Smooth muscle cell (in vitro differentiated cells): ENCODE results near the gene BABAM1. TPM values are rescaled to one million over a fixed set of nuclear protein-coding genes. Genes with fewer than 3 reads are reported as not detected.
A peak's percentile ranks its signal among the peaks of the same experiment; 100 is the strongest.

Experiments used
- DNase-seq: peaks from one replicate; lab custom pipeline; 2025; ENCODE audit not compliant: unreplicated experiment; lab: John Stamatoyannopoulos, UW
- H2AFZ ChIP-seq: fragments of 200-600 bp; sonication (generic); 2 replicates; pipeline ENCODE4 v1.6.0; 2016; ENCODE audit warnings: antibody characterized with exemption, low read depth, mild to moderate bottlenecking
- H3F3A ChIP-seq: fragments of 200-600 bp; sonication (generic); 2 replicates; pipeline ENCODE4 v1.6.0; 2017; ENCODE audit warnings: antibody characterized with exemption, low read depth
- H3K27ac ChIP-seq: fragments of 200-600 bp; sonication (generic); 2 replicates; pipeline ENCODE4 v1.5.1; 2016; ENCODE audit warnings: low read depth, mild to moderate bottlenecking
- H3K27me3 ChIP-seq: fragments of 200-600 bp; sonication (generic); 2 replicates; pipeline ENCODE4 v1.6.1; 2016; ENCODE audit warnings: low read depth, mild to moderate bottlenecking
- H3K36me3 ChIP-seq: fragments of 200-600 bp; sonication (generic); 2 replicates; pipeline ENCODE4 v1.5.1; 2016; ENCODE audit warnings: low read depth
- H3K4me1 ChIP-seq: fragments of 200-600 bp; sonication (generic); 2 replicates; pipeline ENCODE4 v1.5.1; 2016; ENCODE audit warnings: low read depth
- H3K4me2 ChIP-seq: fragments of 200-600 bp; sonication (generic); 2 replicates; pipeline ENCODE4 v1.6.0; 2016; ENCODE audit warnings: mild to moderate bottlenecking
- H3K4me3 ChIP-seq: fragments of 200-600 bp; sonication (generic); 2 replicates; pipeline ENCODE4 v1.5.1; 2016; ENCODE audit warnings: mild to moderate bottlenecking
- H3K79me2 ChIP-seq: fragments of 200-600 bp; sonication (generic); 2 replicates; pipeline ENCODE4 v1.6.0; 2016; ENCODE audit warnings: low read depth, mild to moderate bottlenecking
- H3K9ac ChIP-seq: fragments of 200-600 bp; sonication (generic); 2 replicates; pipeline ENCODE4 v1.6.0; 2016; ENCODE audit warnings: low read depth
- H3K9me3 ChIP-seq: fragments of 200-600 bp; sonication (generic); replicated peaks from 2 replicates; pipeline ENCODE4 v1.5.1; 2016; ENCODE audit warnings: low read depth
- H4K20me1 ChIP-seq: fragments of 200-600 bp; sonication (generic); 2 replicates; pipeline ENCODE4 v1.6.0; 2016; ENCODE audit warnings: low read depth
- CTCF ChIP-seq: fragments of 200-600 bp; sonication (generic); IDR thresholded peaks from 2 replicates; pipeline ENCODE4 v1.5.1; 2017; ENCODE audit warnings: borderline replicate concordance, mild to moderate bottlenecking, antibody characterized with exemption; ENCODE audit not compliant: insufficient read depth, poor library complexity, severe bottlenecking
- WGBS: methylation state at CpG from one replicate; pipeline ENCODE4 v1.1.7; 2016; ENCODE audit warnings: low lambda C conversion rate; 5-methylcytosine and 5-hydroxymethylcytosine counted together
- polyA plus RNA-seq: library from polyadenylated mRNA; unstranded; fragments of >200 nt; fragmentation: Nextera tagmentation; extraction: Ambion mirVana; gene quantifications from 2 replicates; pipeline ENCODE4 v1.2.1, GENCODE V29; 2016
- total RNA-seq: library from RNA; depleted of rRNA; stranded (reverse); fragments of >200 nt; gene quantifications from 2 replicates; pipeline ENCODE4 v1.2.3, GENCODE V29; 2014

BABAM1 gene
- total and polyA plus RNA-seq, 2 experiments from 2014 or later, result 69.8 to 108 TPM

DNA sequence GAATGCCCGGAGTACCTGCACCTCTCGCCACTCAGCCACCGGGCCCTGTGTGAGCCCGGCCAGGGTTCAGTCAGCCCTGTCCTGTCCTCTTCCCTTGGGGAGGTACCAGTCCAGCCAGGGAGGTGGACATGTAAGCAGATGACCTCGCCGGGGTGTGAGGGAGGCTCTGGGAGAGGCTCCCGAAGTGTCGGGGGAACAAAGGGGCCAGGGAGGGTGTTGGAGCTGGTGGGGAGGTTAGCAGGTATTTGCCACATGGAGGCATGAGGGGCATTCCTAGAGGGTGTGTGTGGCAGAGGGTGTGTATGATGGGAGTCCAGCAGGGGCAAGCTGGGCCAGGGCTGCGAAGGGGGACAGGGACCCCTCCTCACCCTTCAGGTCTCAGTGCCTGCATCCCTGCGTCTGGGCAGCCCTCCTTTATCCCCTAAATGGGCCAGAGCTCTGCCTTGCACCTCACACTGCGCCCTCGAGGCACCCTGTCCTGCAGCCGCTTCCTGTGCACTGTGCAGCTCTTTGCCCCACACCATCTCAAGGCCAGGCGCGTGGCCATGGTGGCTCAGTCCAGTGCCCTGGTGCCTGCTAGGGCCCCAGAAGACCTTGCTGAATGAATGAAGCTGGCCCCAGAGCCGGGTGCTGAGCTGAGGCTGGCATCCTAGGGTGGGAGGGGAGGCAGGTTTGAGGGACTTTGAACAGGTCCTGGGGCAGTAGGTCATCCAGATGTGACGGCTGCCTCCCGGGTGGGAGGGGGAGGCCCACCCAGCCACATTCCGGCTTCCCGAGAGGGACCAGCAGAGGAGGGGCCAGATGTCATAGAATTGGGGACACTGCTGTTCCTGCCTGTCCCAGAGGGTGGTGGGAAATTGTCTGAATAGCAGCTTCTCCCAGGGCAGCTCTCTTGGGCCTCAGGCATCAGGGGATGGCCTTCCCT, 45.2 kb downstream of the BABAM1 start:
- DNase-seq, result no peak
- Histone ChIP-seq H3K79me2 (peaks cover 36% of the 10 kb centered on the region), H2AFZ (no peak overlapping the region), H3K4me2 (peak overlapping the region; percentile 65), H3K4me1 (peaks cover 9% of the 10 kb centered on the region), H3K27ac (peak overlapping the region; percentile 93), H3K9ac (peak overlapping the region; percentile 75), H4K20me1 (peaks cover 39% of the 10 kb centered on the region), H3F3A (no peaks in the 10 kb centered on the region), H3K4me3 (no peak overlapping the region), H3K9me3 (no peaks in the 10 kb centered on the region), H3K36me3 (no peaks in the 10 kb centered on the region), H3K27me3 (no peaks in the 10 kb centered on the region)
- WGBS, result 81% methylated on average over 20 of the region's 20 CpGs
- TF ChIP-seq CTCF, result no peak

DNA sequence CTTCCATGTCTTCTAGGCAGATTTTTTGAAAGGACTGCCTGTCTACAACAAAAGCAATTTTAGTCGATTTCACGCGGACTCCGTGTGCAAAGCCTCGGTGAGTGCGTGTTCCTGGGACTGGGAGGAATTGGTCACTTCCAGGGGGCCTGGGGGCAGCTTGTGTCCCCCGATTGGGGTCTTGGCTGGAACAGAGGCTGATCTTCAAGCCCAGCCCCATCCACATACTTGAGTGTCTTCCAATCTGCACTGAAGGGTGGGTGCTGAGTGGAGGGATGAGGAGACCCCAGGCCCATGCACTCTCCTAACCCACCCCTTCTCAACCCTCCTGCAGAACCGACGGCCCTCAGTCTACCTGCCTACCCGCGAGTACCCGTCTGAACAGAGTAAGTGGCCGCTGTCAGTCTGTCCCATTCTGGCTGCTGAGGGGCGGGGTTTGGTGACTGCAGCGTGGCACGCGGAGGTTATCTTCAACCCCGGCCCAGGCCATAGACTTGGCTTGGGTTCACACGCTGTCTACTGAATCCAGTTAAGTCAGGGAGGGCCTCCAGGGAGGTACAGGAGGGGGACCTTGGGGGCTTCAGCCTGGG, 46.9 kb downstream of the BABAM1 start:
- Histone ChIP-seq H3K36me3 (no peaks in the 10 kb centered on the region), H3K4me3 (no peak overlapping the region), H2AFZ (no peak overlapping the region), H3K4me1 (peaks cover 9% of the 10 kb centered on the region), H3K9me3 (no peaks in the 10 kb centered on the region), H4K20me1 (peaks cover 39% of the 10 kb centered on the region), H3K27ac (no peak overlapping the region), H3K27me3 (no peaks in the 10 kb centered on the region), H3K79me2 (peaks cover 36% of the 10 kb centered on the region), H3K4me2 (no peak overlapping the region), H3K9ac (no peak overlapping the region), H3F3A (peaks cover 4% of the 10 kb centered on the region)
- no peak for TF ChIP-seq CTCF
- 96% methylated on average over 19 of the region's 19 CpGs for WGBS
- no peak for DNase-seq

DNA sequence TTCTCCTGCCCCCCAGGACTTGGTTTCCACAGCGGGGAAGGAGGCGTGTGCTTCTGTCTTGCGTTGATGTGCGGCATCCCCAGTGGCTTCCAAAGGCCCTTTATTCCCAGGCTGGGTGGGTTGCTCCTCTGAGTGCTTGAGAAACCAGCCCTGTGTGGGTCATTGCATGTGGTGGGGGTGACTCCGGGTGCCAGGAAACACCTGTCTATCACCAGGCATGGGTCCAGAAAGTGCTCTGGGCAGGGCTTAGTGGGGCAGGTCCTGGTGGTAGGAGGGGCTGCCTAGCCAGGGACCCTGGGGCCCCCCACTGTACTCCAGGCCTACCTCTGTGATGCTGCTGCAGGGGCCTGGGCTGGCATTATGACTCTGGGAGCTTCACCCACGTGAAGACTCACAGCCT, 51.7 kb downstream of the BABAM1 start:
- 95% methylated on average over 5 of the region's 6 CpGs for WGBS
- H3K9me3 ChIP-seq, result no peaks in the 10 kb centered on the region
- H3K9ac ChIP-seq, result no peak overlapping the region
- TF ChIP-seq CTCF, result no peak
- H4K20me1 ChIP-seq, result peaks cover 17% of the 10 kb centered on the region
- peaks cover 4% of the 10 kb centered on the region for H3F3A ChIP-seq
- H3K79me2 ChIP-seq, result no peaks in the 10 kb centered on the region
- no peaks in the 10 kb centered on the region for H3K36me3 ChIP-seq
- H3K4me2 ChIP-seq, result no peak overlapping the region
- H3K27ac ChIP-seq, result no peak overlapping the region
- no peak overlapping the region for H3K4me3 ChIP-seq
- H3K4me1 ChIP-seq, result no peaks in the 10 kb centered on the region
- DNase-seq, result no peak
- no peak overlapping the region for H2AFZ ChIP-seq
- no peaks in the 10 kb centered on the region for H3K27me3 ChIP-seq
